ENCODE measurements around the gene DGKE. TPM values are rescaled to one million over a fixed set of nuclear protein-coding genes. Genes with fewer than 3 reads are reported as not detected.

The DGKE gene
- total RNA-seq, 2 experiments from 2014 or later: 20.0 to 22.3 TPM

DNA sequence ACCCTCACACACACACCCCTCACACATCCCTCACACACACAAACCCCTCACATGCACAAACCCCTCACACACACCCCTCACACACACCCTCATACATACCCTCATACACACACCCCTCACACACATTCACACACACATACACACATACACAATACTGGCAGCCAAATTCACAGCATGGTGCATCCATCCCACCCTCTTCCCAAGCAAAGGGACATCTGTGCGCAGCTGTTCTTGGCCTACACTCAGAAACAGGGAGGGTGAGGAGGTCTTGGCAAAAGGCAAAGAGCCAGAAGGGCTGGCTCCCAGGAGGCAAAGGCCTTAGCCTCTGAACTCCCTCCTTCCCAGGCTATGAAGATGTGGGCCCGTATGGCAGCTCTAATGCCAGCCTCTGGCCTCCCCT, 23.6 kb upstream of the DGKE start:
- Mint-ChIP-seq H3K27me3 (no peaks in the 10 kb centered on the region), H3K9me3 (no peaks in the 10 kb centered on the region)
- no peak for ATAC-seq (ENCODE audit: poor library complexity)

DNA sequence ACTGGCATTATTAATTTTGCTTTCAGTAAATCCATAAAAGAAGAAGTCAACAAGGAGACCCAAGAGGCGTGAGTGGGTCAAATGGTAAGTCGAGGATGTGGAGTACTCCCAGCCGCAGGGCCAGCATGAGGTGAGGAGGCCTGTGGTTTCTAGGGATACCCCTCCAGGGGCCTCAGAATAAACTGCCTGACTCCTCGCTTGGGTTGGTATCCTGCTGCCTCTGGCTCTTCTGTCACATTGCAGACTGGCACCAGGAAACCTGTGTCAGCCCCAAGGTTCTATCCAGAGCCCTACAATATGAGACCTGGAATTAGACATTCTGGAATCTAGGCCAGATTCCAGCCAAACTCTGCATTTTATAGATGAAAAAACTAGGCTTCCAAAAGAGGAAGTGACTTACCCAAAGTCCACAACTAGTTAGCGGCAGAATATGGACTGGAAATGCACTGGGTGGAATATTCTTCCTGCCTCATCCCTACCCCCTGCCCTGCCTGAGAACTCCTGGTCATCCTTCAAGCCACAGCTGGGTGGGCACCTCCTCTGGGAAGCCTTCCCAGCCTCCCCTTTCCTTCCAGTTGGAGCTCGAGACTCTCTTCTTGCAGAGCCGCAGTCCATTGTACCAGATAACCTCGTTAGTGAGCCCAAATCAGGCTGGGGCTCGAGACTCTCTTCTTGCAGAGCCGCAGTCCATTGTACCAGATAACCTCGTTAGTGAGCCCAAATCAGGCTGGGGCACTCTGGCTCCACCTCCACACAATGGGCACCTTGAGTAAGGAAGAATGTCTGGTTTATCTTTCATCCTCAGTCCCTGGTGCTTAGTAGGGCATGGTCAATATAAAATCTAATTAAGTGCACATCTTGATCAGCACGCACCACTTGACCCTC, 22.8 kb upstream of the DGKE start:
- H3K4me1 Mint-ChIP-seq (ENCODE audit: low read depth): no peaks in the 10 kb centered on the region
- TF ChIP-seq, protein P1, sequence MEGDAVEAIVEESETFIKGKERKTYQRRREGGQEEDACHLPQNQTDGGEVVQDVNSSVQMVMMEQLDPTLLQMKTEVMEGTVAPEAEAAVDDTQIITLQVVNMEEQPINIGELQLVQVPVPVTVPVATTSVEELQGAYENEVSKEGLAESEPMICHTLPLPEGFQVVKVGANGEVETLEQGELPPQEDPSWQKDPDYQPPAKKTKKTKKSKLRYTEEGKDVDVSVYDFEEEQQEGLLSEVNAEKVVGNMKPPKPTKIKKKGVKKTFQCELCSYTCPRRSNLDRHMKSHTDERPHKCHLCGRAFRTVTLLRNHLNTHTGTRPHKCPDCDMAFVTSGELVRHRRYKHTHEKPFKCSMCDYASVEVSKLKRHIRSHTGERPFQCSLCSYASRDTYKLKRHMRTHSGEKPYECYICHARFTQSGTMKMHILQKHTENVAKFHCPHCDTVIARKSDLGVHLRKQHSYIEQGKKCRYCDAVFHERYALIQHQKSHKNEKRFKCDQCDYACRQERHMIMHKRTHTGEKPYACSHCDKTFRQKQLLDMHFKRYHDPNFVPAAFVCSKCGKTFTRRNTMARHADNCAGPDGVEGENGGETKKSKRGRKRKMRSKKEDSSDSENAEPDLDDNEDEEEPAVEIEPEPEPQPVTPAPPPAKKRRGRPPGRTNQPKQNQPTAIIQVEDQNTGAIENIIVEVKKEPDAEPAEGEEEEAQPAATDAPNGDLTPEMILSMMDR (IDR thresholded peaks at IDR 0.05): no peak
- H3K27ac Mint-ChIP-seq: no peak overlapping the region
- no peak overlapping the region for H3K4me3 Mint-ChIP-seq
- intact Hi-C loops (cut with DNase I, micrococcal nuclease): no loop called here
- Histone ChIP-seq H3K9me3 (ENCODE audit: control insufficient read depth in 1 of 2, insufficient read depth in 1 of 2, low read length in 2 of 2) (no peaks in the 10 kb centered on the region), H3K27me3 (ENCODE audit: control insufficient read depth in 1 of 2, insufficient read depth in 2 of 2, low read length in 2 of 2) (peaks cover 0 to 3% of the 10 kb centered on the region in 2 experiments), H3K27ac (ENCODE audit: low read depth in 1 of 2, low read length in 2 of 2) (no peak overlapping the region), H3K4me3 (ENCODE audit: low read length) (no peak overlapping the region), H3K4me1 (ENCODE audit: insufficient read depth, low read length) (no peaks in the 10 kb centered on the region), H3K36me3 (ENCODE audit: insufficient read depth, low read length) (no peaks in the 10 kb centered on the region)
- ChIA-PET POLR2A (no interaction called here), CTCF (no interaction called here)
- DNase-seq (no peak), ATAC-seq (ENCODE audit: poor library complexity) (no peak)
- no peaks in the 10 kb centered on the region for H3K27me3 Mint-ChIP-seq
- H3K36me3 Mint-ChIP-seq (ENCODE audit: low read depth): peaks cover 11% of the 10 kb centered on the region
- H3K9me3 Mint-ChIP-seq: no peaks in the 10 kb centered on the region

More for the DNA sequence above, 23.6 kb upstream of the DGKE start:
- ChIA-PET POLR2A (no interaction called here), CTCF (no interaction called here)
- Histone ChIP-seq H3K27ac (ENCODE audit: low read depth in 1 of 2, low read length in 2 of 2) (no peak overlapping the region), H3K36me3 (ENCODE audit: insufficient read depth, low read length) (no peaks in the 10 kb centered on the region), H3K4me3 (ENCODE audit: low read length) (no peak overlapping the region), H3K9me3 (ENCODE audit: control insufficient read depth in 1 of 2, insufficient read depth in 1 of 2, low read length in 2 of 2) (no peaks in the 10 kb centered on the region), H3K4me1 (ENCODE audit: insufficient read depth, low read length) (no peaks in the 10 kb centered on the region), H3K27me3 (ENCODE audit: control insufficient read depth in 1 of 2, insufficient read depth in 2 of 2, low read length in 2 of 2) (peaks cover 0 to 3% of the 10 kb centered on the region in 2 experiments)
- Mint-ChIP-seq H3K4me3 (no peak overlapping the region), H3K36me3 (ENCODE audit: low read depth) (peaks cover 8% of the 10 kb centered on the region), H3K4me1 (ENCODE audit: low read depth) (no peaks in the 10 kb centered on the region), H3K27ac (no peak overlapping the region)
- TF ChIP-seq, protein P1 (IDR thresholded peaks at IDR 0.05): no peak
- intact Hi-C loops (cut with DNase I, micrococcal nuclease): no loop called here
- DNase-seq: no peak

DNA sequence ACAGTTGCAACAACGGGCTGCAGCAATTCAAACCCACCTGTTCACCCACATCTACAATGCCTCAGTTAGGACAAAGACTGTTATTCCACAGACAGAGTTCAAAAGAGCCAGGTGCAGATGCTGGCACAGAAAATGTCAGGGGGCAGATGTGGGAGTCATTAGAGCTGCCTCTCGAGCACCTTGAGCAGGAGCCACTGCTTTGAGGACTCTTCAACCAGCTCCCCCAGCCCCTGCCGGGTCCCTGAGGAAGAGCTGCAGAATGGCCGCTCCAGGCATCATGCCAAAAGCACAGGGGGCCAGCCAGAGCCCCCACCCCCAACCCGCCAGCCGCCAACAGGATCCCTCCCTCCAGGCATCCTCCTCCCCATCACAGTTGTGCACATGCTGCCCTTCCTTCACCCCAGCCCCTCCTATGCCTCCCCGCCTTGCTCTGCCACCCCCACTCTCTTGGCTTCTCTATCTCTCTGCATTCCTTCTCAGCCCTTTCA, 21.0 kb upstream of the DGKE start:
- ChIA-PET POLR2A (no interaction called here), CTCF (no interaction called here)

More for the DNA sequence above, 21.0 kb upstream of the DGKE start:
- Histone ChIP-seq H3K4me1 (ENCODE audit: insufficient read depth, low read length) (no peaks in the 10 kb centered on the region), H3K36me3 (ENCODE audit: insufficient read depth, low read length) (no peaks in the 10 kb centered on the region), H3K4me3 (ENCODE audit: low read length) (no peak overlapping the region), H3K27me3 (ENCODE audit: control insufficient read depth in 1 of 2, insufficient read depth in 2 of 2, low read length in 2 of 2) (peaks cover 0 to 3% of the 10 kb centered on the region in 2 experiments), H3K9me3 (ENCODE audit: control insufficient read depth in 1 of 2, insufficient read depth in 1 of 2, low read length in 2 of 2) (no peaks in the 10 kb centered on the region), H3K27ac (ENCODE audit: low read depth in 1 of 2, low read length in 2 of 2) (no peak overlapping the region)
- intact Hi-C loops (cut with DNase I, micrococcal nuclease): no loop called here
- no peak overlapping the region for H3K4me3 Mint-ChIP-seq
- DNase-seq (no peak), ATAC-seq (ENCODE audit: poor library complexity) (no peak)
- H3K36me3 Mint-ChIP-seq (ENCODE audit: low read depth): peaks cover 7% of the 10 kb centered on the region
- H3K27me3 Mint-ChIP-seq: no peaks in the 10 kb centered on the region
- TF ChIP-seq, protein P1 (IDR thresholded peaks at IDR 0.05): no peak
- H3K9me3 Mint-ChIP-seq: no peaks in the 10 kb centered on the region
- no peaks in the 10 kb centered on the region for H3K4me1 Mint-ChIP-seq (ENCODE audit: low read depth)
- H3K27ac Mint-ChIP-seq: no peak overlapping the region
